Heart left ventricle (tissue), 13 donors: ENCODE measurements around the gene FOS.

Experiments used
- POLR2A ChIP-seq, 2 donors: fragments of 450-650 bp; IDR thresholded peaks; one replicate each; pipeline ENCODE4 v1.6.1; 2017; ENCODE audit warnings: antibody characterized with exemption in 2 of 2, mild to moderate bottlenecking in 2 of 2, moderate library complexity in 2 of 2
- TF ChIP-seq, protein P1 (sequence below), 12 donors: fragments of 200-600 bp; sonication (generic) in 4 of 12; IDR thresholded peaks; one replicate each; pipeline versions ENCODE4 v1.5.0 to v1.8.0; 2018 to 2022; ENCODE audit warnings: antibody characterized with exemption in 12 of 12, mild to moderate bottlenecking in 5 of 12
- donor health status: ischemic (EF 13 %, LVEDD 7.1; RV severe dilation, severe dysfunction).
- donor health status: DM: no; HTN: yes; CAD: no.
- donor health status: DM: no; HTN: no; CAD: no.
- donor health status: ischemic (EF 25% LVEDD 6.9; RV normal size, moderate dysfunction).
- donor health status: ischemic (EF 25% LVEDD 5.7; RV mildly dilated, moderate dysfunction).
- donor health status: ischemic (EF 35%, LVEDD 5.7; RV mildly dilated, moderate dysfunction).
- donor health status: nonischemic (EF 11% LVEDD 7.7; RV severe dilation, severe dysfunction).
- donor health status: DM: yes; HTN: yes; CAD: no.
- donor health status: PGD.
- donor health status: ischemic (EF 29% LVEDD 5.4; RV normal size, mild dysfunction).
- donor health status: nonischemic (EF 23%, LVEDD 6.1; RV moderate dilation, normal function).

DNA sequence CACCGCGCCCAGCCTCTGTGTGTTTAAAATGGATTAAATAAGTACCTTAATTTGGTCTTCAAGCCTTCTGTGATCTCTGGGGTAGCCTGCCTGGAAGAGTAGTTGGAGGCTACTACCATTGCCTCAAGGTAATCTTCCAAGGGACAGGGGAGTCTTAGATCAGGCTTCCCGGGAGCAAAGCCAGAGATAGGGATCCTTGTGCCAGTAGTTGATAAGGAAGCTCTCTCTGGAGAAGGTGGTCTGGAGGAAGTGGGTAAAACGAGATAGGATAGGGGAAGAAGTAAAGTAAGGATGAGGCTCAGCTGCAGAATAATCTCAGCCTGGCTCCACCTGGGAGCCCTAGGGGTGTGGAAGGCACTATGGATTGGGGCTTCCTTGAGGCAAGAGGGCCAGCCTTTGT, 38.5 kb downstream of the FOS start:
- TF ChIP-seq, protein P1, sequence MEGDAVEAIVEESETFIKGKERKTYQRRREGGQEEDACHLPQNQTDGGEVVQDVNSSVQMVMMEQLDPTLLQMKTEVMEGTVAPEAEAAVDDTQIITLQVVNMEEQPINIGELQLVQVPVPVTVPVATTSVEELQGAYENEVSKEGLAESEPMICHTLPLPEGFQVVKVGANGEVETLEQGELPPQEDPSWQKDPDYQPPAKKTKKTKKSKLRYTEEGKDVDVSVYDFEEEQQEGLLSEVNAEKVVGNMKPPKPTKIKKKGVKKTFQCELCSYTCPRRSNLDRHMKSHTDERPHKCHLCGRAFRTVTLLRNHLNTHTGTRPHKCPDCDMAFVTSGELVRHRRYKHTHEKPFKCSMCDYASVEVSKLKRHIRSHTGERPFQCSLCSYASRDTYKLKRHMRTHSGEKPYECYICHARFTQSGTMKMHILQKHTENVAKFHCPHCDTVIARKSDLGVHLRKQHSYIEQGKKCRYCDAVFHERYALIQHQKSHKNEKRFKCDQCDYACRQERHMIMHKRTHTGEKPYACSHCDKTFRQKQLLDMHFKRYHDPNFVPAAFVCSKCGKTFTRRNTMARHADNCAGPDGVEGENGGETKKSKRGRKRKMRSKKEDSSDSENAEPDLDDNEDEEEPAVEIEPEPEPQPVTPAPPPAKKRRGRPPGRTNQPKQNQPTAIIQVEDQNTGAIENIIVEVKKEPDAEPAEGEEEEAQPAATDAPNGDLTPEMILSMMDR (IDR thresholded peaks at IDR 0.05) = no peak
- no peak for TF ChIP-seq POLR2A (IDR thresholded peaks at IDR 0.05)
